HG02623 (cell line): ENCODE measurements around the gene C12orf57.

ENCODE experiments used
- ATAC-seq: cut with Tn5 transposase; IDR thresholded peaks from one replicate; pipeline ENCODE4 v1.9.1; 2021; ENCODE audit warnings: moderate library complexity; ENCODE audit not compliant: unreplicated experiment

The C12orf57 gene

DNA sequence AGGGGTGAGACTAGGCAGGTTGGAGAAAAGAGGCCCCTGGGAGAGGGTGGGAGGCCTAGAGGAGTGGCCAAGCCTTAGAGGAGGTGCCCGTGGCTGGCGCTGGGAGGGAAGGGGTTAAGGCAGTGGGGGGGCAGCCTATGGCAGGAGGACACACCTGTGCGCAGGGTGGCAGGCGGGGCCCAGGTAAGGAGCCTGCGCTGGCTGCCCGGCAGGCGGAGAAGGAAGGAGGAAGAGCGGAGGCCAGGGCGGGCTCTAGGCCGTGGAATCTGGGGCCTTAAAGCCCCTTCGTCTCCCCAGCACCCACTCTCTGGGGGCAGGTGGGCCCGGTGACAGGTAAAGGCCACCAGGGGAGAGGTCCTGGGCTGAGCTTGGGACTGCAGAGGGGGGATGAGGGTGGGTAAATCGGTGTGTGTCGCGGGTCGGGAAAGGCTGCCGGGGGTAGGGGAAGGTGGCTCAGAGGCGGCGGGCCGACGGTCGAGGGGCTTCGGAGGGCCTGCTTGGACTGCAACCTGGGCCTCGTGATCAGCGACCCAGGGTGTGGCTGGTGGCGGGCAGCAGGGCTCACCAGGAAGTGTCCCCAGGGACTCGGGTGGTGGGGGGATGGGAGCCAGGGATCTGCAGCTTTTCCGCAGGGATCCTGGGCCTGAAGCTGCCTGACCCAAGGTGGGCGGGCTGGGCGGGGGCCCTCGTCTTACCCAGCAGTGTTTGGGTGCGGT is 19.4 kb downstream of the C12orf57 start:
- no peak for ATAC-seq

DNA sequence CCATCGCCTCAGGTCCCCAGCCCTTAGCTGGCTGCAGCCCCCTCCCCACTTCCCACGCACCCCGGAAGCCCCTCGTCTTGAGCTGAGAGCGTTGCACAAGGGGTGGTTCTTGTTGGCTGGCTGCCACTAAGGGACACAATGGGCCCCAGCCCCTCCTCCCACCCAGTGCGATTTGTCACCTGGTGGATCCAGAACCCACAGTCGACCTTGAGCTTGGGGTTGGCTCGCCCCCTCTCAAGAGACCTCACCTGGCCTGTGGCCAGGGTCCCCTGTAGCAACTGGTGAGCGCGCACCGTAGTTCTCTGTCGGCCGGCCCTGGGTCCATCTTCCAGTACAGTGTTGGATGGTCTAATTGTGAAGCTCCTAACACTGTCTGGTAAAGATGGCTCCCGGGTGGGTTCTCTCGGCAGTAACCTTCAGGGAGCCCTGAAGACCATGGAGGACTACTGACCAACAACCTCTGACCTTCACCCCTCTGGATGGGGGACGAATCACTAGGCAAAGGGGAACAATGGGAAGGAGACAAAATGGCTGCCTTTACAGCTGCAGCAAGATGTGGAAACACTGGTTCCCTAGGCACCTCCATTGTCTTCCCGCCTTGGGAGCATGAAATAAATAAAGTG is 20.1 kb downstream of the C12orf57 start:
- no peak for ATAC-seq

- no peak for ATAC-seq
These were observed 20.8 kb downstream of the C12orf57 start for GRCh38 chr12:6964605-6965025.

DNA sequence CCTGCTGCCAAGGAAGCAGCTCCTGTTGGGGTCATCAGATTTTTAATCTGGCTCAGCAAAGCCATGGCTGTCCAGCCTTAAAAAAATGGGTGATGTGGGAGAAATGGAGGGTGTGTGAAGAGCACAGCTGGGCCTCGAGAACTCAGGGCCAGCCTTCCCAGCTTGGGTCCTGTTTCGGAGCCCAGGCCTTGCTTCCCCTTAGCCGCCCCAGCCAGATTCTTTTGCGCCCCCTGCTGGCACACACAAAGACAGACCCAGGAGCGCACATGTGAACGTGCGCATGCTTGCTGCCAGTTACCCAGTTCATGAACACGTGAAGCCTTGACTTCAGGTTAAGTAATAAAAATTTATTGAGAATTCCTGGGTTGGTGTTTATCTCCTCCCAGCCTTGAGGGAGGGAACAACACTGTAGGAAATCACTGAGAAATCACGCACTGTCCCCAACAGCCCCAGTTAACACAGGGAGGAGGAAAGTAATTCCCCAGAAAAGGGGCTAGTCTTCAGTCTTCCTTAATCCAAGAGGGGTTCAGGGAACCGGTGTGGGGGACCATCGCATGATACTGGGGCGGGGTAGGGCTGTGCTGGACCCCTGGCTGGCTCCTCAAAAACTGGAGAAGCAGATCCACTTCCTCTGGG is 21.3 kb downstream of the C12orf57 start:
- ATAC-seq = no peak

GRCh38 chr12:6965714-6966113 is 21.9 kb downstream of the C12orf57 start:
- ATAC-seq = no peak

DNA sequence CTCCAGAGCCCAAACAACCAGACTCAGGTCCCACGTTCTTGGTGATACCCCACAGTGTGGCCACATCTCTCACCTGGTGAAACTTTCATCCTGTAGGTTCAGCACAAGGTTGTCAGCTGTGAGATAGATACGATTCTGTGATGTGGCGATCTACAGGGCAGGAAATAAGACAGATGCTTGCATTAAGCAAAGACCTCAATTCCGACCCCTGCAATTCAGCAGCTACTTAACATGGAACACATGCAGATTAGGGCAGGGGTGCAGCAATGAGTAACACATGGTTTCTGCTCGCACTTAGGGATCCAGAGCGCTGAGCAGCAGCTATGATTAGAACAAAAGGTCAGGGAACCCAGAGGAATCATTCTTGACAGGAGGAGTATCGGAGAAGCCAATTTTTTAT is 22.5 kb downstream of the C12orf57 start:
- ATAC-seq = no peak

GRCh38 chr12:6967651-6968100 is 23.9 kb downstream of the C12orf57 start:
- no peak for ATAC-seq

DNA sequence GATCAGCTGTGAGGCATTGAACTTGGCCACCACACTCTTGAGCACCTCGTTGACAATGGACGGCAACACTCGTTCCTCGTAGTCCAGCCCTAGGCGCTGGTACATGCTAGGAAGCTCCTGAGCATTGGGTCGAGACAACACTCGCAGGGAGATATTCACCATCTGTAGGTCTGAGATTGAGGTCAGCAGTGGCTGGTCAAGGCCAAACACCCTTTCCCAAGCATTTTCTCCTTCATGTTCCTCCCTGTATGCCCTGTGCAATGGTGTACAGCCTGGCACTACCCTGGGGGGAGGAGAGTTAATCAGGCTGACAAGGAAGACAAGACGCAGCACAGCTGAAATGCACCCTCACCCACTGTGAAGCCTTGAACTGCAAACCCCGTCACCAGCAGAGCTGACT is 24.6 kb downstream of the C12orf57 start:
- no peak for ATAC-seq

DNA sequence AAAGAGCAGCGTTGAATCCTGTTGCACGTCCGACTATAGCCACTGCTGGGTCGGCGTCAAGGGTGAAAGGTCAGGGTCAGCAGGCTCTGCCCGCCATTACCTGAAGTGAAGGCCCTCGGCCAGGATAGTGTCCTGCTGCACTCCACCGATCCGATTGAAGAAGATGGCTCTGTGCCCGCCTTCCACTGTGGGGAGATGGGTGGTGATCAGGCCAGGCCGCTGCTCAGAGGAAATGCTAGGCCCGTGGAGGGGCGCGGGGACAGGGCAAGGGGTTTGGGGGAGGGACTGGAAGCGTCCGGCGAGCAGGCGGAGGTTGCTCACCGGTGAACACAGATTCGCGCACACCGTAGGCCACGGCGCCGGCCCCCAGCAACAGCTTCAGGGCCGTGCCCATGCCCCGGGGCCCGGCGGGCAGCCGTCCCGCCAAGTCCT is 26.3 kb downstream of the C12orf57 start:
- ATAC-seq = peak; percentile 22

DNA sequence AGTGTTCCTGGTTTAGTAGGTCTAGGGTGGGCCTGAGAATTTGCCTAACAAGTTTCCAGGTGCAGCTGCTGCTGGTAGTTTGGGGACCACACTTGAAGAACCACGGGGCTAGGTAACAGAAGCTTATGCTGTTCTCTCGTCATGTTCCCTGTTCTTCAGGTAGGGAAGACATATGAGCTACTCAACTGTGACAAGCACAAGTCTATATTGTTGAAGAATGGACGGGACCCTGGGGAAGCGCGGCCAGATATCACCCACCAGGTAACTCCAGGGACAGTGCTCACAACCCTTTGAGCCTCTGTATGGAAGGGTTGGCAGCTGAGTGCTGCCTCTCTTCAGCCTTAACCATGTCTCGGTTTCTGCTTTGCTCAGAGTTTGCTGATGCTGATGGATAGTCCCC is 30.4 kb downstream of the C12orf57 start:
- no peak for ATAC-seq

- no peak for ATAC-seq
These were observed 31.6 kb downstream of the C12orf57 start for GRCh38 chr12:6975297-6976032.

GRCh38 chr12:6977653-6978052 is 33.8 kb downstream of the C12orf57 start:
- no peak for ATAC-seq

DNA sequence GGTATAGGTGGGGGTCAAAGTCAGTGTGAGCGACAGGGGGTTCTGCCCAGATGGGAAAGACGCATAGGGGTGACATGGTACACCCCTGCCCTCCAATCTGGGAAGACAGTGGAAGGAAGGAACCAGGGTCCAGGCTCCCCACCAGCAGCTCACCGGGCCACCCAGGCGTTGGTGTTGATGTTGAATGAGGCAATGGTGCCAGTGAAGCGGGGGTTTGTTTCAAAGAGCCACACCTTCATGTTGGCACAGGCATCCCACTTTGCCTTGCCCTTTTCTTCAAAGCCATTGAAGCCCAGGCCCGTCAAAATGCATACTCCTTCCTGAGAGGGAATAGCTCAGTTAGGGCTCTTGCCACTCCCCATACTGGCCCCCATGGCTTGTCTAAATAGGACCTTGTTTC is 34.4 kb downstream of the C12orf57 start:
- no peak for ATAC-seq

DNA sequence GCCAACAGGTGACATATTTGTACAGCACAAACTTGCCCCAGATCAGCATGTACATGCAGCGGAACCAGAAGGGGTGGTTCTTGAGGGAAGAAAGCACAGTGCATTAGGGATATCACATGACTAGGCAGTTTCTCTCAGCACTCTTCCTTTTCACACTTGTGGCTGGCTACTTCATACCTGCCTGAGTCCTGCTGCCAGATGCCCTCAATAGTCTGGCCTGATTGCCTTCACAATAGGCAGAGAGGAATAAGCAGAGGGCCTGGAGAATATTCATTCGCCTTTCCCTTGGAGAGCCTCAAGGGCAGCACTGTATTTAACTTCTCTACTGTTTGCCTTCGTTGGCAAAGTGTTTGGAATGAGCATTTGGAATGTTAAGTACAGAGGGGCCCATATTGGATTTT is 34.8 kb downstream of the C12orf57 start:
- no peak for ATAC-seq

GRCh38 chr12:6979021-6979420 is 35.2 kb downstream of the C12orf57 start:
- ATAC-seq = no peak

- ATAC-seq = no peak
These were observed 35.6 kb downstream of the C12orf57 start for GRCh38 chr12:6979453-6979852.

DNA sequence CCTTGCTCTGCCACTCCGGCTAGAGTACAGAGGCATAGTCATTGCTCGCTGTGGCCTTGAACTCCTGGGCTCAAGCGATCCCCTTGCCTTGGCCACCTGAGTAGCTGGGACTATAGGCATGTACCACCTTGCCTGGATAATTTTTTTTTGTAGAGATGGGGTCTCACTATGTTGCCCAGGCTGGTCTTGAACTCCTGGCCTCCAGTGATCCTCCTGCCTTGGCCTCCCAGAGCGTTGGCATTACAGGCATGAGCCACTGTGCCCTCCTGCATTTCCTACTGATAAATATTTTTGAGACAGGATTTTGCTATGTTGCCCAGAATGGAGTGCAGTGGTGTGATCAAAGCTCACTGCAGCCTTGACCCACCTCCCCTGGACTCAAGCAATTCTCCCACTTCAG is 36.3 kb downstream of the C12orf57 start:
- ATAC-seq = no peak

- no peak for ATAC-seq
These were observed 36.9 kb downstream of the C12orf57 start for GRCh38 chr12:6980740-6981139.

DNA sequence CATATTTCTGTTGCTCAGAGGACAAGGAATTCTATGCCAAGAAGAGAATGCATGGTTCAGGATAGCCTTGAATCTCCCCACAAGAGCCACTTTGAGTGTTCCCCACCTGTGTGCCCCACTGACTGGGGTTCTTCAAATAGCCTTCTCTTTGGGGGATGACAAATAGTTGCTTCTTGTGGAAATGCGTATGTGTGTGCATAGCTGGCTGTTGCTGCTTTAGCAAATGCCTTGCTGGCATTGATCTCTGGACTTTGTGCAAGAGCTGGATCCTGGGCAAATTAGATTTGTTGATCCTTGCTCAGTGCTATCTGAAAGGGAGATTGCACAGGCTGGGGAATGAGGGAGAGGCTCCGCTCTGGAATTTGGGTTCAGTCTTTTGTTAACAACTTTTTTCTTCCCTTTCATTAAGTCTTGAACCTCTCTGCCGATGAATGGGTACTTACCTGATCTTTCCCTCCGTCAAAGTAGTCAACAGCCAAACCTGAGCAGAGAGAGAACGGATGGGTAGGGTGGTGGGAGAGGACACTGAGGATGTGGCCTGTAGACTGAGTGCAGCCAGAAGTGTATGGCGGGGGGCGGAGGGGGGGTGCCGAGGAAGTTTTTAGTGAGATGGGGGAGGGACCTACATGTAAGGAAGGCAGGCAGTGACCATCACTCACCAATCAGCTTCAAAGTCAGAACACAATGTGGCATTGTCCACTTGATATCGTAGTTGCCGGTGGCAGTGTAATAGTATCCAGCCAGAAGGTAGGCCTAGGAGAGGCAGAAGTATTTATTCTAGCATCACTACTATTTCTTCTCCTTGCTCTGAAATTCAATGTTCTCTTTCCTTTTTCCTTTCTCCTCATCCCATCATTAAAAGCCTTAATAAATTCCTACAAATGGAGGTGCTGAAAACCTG is 37.6 kb downstream of the C12orf57 start:
- no peak for ATAC-seq

DNA sequence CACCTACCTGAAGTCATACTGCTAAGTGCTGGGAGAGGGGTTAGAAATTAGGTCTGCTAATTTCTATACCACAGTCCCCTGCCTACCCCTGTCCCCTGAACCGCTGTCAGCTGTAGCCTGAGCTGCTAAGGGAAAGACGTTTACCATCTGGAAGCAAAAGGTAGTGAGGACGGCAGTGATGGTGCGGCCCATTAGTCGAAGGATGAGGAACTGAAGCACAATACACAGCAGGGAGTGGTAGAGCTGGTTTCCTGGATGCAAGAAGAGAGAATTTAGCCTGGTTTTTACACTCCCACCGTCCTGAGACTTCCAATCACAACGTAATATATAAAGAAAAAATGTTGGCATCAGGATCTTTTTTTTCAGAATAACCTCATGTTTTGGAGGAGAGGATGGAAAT is 38.7 kb downstream of the C12orf57 start:
- no peak for ATAC-seq
